HepG2 (cell line): ENCODE results near the gene DYDC2. TPM values are rescaled to one million over a fixed set of nuclear protein-coding genes. Genes with fewer than 3 reads are reported as not detected.

ENCODE experiments used
- BRCA1 ChIP-seq: sonication (generic); formaldehyde crosslinking; IDR thresholded peaks from 2 replicates; pipeline ENCODE4 v1.4.0; 2020; ENCODE audit warnings: missing genetic modification reagents
- EED ChIP-seq: sonication (generic); formaldehyde crosslinking; IDR thresholded peaks from 2 replicates; pipeline ENCODE4 v1.5.0; 2020; ENCODE audit warnings: mild to moderate bottlenecking, missing genetic modification reagents
- HNRNPK ChIP-seq: fragments of 200-400 bp; formaldehyde crosslinking; IDR thresholded peaks from 2 replicates; pipeline ENCODE4 v1.6.1; 2018; ENCODE audit warnings: low read length, low read depth, moderate library complexity, mild to moderate bottlenecking; ENCODE audit not compliant: poor library complexity, severe bottlenecking
- RARG ChIP-seq: sonication (generic); formaldehyde crosslinking; IDR thresholded peaks from 2 replicates; pipeline ENCODE4 v1.4.0; 2020; ENCODE audit warnings: low read depth, mild to moderate bottlenecking, missing genetic modification reagents
- SYNCRIP ChIP-seq: fragments of 200-400 bp; formaldehyde crosslinking; IDR thresholded peaks from 2 replicates; pipeline ENCODE4 v1.6.1; 2018; ENCODE audit warnings: mild to moderate bottlenecking, low read depth, low read length; ENCODE audit not compliant: insufficient read depth
- TRAFD1 ChIP-seq: sonication (generic); formaldehyde crosslinking; IDR thresholded peaks from 2 replicates; pipeline ENCODE4 v1.5.1; 2020; ENCODE audit warnings: missing genetic modification reagents, mild to moderate bottlenecking, borderline replicate concordance
- ZBTB40 ChIP-seq, 2 experiments: fragments of 450-650 bp in 1 of 2; sonication (generic) in 1 of 2; formaldehyde crosslinking in 1 of 2; IDR thresholded peaks; 2 replicates each; pipeline versions ENCODE4 v1.6.1 to v1.8.0; 2016 to 2022; ENCODE audit warnings: antibody characterized with exemption in 1 of 2, mild to moderate bottlenecking in 1 of 2, missing genetic modification reagents in 1 of 2
- ZNF326 ChIP-seq: sonication (generic); formaldehyde crosslinking; IDR thresholded peaks from 2 replicates; pipeline ENCODE4 v1.4.0; 2020; ENCODE audit warnings: missing genetic modification reagents, borderline replicate concordance
- ZNF430 ChIP-seq: sonication (generic); formaldehyde crosslinking; IDR thresholded peaks from 2 replicates; pipeline ENCODE4 v1.9.0; 2021; ENCODE audit warnings: mild to moderate bottlenecking, missing genetic modification reagents
- ZNF441 ChIP-seq: sonication (generic); formaldehyde crosslinking; IDR thresholded peaks from 2 replicates; pipeline ENCODE4 v1.7.0; 2021; ENCODE audit warnings: missing genetic modification reagents, borderline replicate concordance
- ZNF501 ChIP-seq: sonication (generic); formaldehyde crosslinking; IDR thresholded peaks from 2 replicates; pipeline ENCODE4 v1.5.1; 2020; ENCODE audit warnings: mild to moderate bottlenecking, moderate library complexity, missing genetic modification reagents
- ZNF543 ChIP-seq: sonication (generic); formaldehyde crosslinking; IDR thresholded peaks from 2 replicates; pipeline ENCODE4 v1.4.0; 2020; ENCODE audit warnings: mild to moderate bottlenecking, missing genetic modification reagents
- ZNF550 ChIP-seq: sonication (generic); formaldehyde crosslinking; IDR thresholded peaks from 2 replicates; pipeline ENCODE4 v1.4.0; 2020; ENCODE audit warnings: mild to moderate bottlenecking, missing genetic modification reagents, borderline replicate concordance
- ZNF788 ChIP-seq: sonication (generic); formaldehyde crosslinking; IDR thresholded peaks from 2 replicates; pipeline ENCODE4 v1.5.0; 2020; ENCODE audit warnings: mild to moderate bottlenecking, missing genetic modification reagents, borderline replicate concordance
- ZNF790 ChIP-seq: sonication (generic); formaldehyde crosslinking; IDR thresholded peaks from 2 replicates; pipeline ENCODE4 v1.8.0; 2022; ENCODE audit warnings: missing genetic modification reagents, mild to moderate bottlenecking, borderline replicate concordance
- ZSCAN22 ChIP-seq: sonication (generic); formaldehyde crosslinking; IDR thresholded peaks from 2 replicates; pipeline ENCODE4 v1.4.0; 2020; ENCODE audit warnings: mild to moderate bottlenecking, missing genetic modification reagents
- polyA plus RNA-seq, 8 experiments: library from polyadenylated mRNA; depleted of rRNA in 3 of 8; stranded (reverse) in 7 of 8; unstranded in 1 of 8; fragments of >200 nt; fragmentation: Illumina TruSeq in 4 of 8; extraction: Trizol in 4 of 8; gene quantifications; 2 replicates each; pipeline versions ENCODE4 v1.2.1 to v1.2.3, GENCODE V29; 2011 to 2016; ENCODE audit warnings: low read depth in 4 of 8, missing spikeins in 1 of 8, mixed read lengths in 1 of 8; ENCODE audit not compliant: insufficient read depth in 1 of 8
- total RNA-seq, 5 experiments: library from RNA; depleted of rRNA; stranded (reverse); fragments of >200 nt; fragmentation: Illumina TruSeq; extraction: Trizol; gene quantifications; 2 replicates each; pipeline ENCODE4 v1.2.3, GENCODE V29; 2016; ENCODE audit warnings: low read depth in 1 of 5

The DYDC2 gene
- total and polyA plus RNA-seq, 2 of the 13 experiments (the other 11 are each of a cell fraction or from before 2014, with no cell fraction given) = 0.98 to 2.3 TPM

GRCh38 chr10:80407812-80408241, 51.2 kb downstream of the DYDC2 start (continued):
- TF ChIP-seq ZNF788 (CRISPR knock-in tag) = no peak
- no peak for TF ChIP-seq ZNF430 (CRISPR knock-in tag)
- TF ChIP-seq SYNCRIP = no peak
- no peak for TF ChIP-seq ZNF326 (CRISPR knock-in tag)
- no peak for TF ChIP-seq ZNF550
- no peak for TF ChIP-seq RARG (CRISPR knock-in tag)
- TF ChIP-seq ZNF501 (CRISPR knock-in tag) = peak; percentile 4; the same call in 1 of the 2 replicates
- TF ChIP-seq ZNF441 (CRISPR knock-in tag) = no peak
- TF ChIP-seq BRCA1 (CRISPR knock-in tag) = no peak
- TF ChIP-seq ZSCAN22 (CRISPR knock-in tag) = no peak; the same call in 1 of the 2 replicates
- no peak for TF ChIP-seq EED (CRISPR knock-in tag)
- TF ChIP-seq HNRNPK = no peak
- TF ChIP-seq TRAFD1 (CRISPR knock-in tag) = no peak
- TF ChIP-seq ZBTB40 (IDR thresholded peaks at IDR 0.05) = no peak
- TF ChIP-seq ZBTB40 (CRISPR knock-in tag; IDR thresholded peaks at IDR 0.05) = no peak; the same call in 1 of the 2 replicates
- no peak for TF ChIP-seq ZNF790 (CRISPR knock-in tag)
- TF ChIP-seq ZNF543 (CRISPR knock-in tag) = no peak
